ENCODE results near the gene BCR. TPM values are rescaled to one million over a fixed set of nuclear protein-coding genes. Genes with fewer than 3 reads are reported as not detected.

The BCR gene
- total RNA-seq, 2 donors from 2014 or later = 102 to 172 TPM

GRCh38 chr22:23210428-23211170 lies 30.3 kb downstream of the BCR start:
- DNase-seq = no peak
- Mint-ChIP-seq H3K9me3 (no peaks in the 10 kb centered on the region), H3K4me1 (peaks cover 24% of the 10 kb centered on the region), H3K36me3 (ENCODE audit: low read depth) (peaks cover 46% of the 10 kb centered on the region), H3K4me3 (no peak overlapping the region), H3K27ac (no peak overlapping the region), H3K27me3 (ENCODE audit: insufficient read depth) (no peaks in the 10 kb centered on the region)
- H3K4me1 ChIP-seq (ENCODE audit: control insufficient read depth, insufficient read depth, low read length) = peaks cover 8% of the 10 kb centered on the region
- no peaks in the 10 kb centered on the region for H3K27me3 ChIP-seq (ENCODE audit: control insufficient read depth, insufficient read depth, low read length, poor library complexity, severe bottlenecking)
- WGBS, 2 experiments (ENCODE audit: insufficient coverage in 1 of 2, insufficient read length in 1 of 2) = 88 to 94% methylated on average over 5 to 6 of the region's 6 CpGs
- H3K9me3 ChIP-seq (ENCODE audit: control insufficient read depth, low read length) = no peaks in the 10 kb centered on the region
- no peak overlapping the region for H3K9ac ChIP-seq (ENCODE audit: extremely low read depth, low read length, poor library complexity, severe bottlenecking)
- H3K27ac ChIP-seq (ENCODE audit: low read depth, low read length) = no peak overlapping the region
- TF ChIP-seq CTCF (conservative IDR thresholded peaks at IDR 0.05) = no peak
- peaks cover 28% of the 10 kb centered on the region for H3K36me3 ChIP-seq (ENCODE audit: control insufficient read depth, insufficient read depth, low read length)
- H3K4me3 ChIP-seq (ENCODE audit: low read length) = no peak overlapping the region

GRCh38 chr22:23211622-23212021 lies 31.3 kb downstream of the BCR start:
- Mint-ChIP-seq H3K4me3 (no peak overlapping the region), H3K36me3 (ENCODE audit: low read depth) (peaks cover 38% of the 10 kb centered on the region), H3K9me3 (no peaks in the 10 kb centered on the region), H3K27me3 (ENCODE audit: insufficient read depth) (no peaks in the 10 kb centered on the region), H3K27ac (peak overlapping the region; percentile 35), H3K4me1 (peaks cover 29% of the 10 kb centered on the region)
- DNase-seq = no peak
- H3K27me3 ChIP-seq (ENCODE audit: control insufficient read depth, insufficient read depth, low read length, poor library complexity, severe bottlenecking) = no peaks in the 10 kb centered on the region
- H3K36me3 ChIP-seq (ENCODE audit: control insufficient read depth, insufficient read depth, low read length) = peaks cover 32% of the 10 kb centered on the region
- no peaks in the 10 kb centered on the region for H3K9me3 ChIP-seq (ENCODE audit: control insufficient read depth, low read length)
- TF ChIP-seq CTCF (conservative IDR thresholded peaks at IDR 0.05) = no peak
- H3K27ac ChIP-seq (ENCODE audit: low read depth, low read length) = peak overlapping the region; percentile 9
- peaks cover 8% of the 10 kb centered on the region for H3K4me1 ChIP-seq (ENCODE audit: control insufficient read depth, insufficient read depth, low read length)
- 84% methylated on average over 3 of the region's 3 CpGs; no CpG with 5 or more reads in 1 of the 2 experiments for WGBS, 2 experiments (ENCODE audit: insufficient coverage in 1 of 2, insufficient read length in 1 of 2)
- H3K9ac ChIP-seq (ENCODE audit: extremely low read depth, low read length, poor library complexity, severe bottlenecking) = no peak overlapping the region
- no peak overlapping the region for H3K4me3 ChIP-seq (ENCODE audit: low read length)

- H3K27ac ChIP-seq (ENCODE audit: low read depth, low read length) = peak overlapping the region; percentile 3
- peaks cover 32% of the 10 kb centered on the region for H3K36me3 Mint-ChIP-seq (ENCODE audit: low read depth)
- no peak for TF ChIP-seq CTCF (conservative IDR thresholded peaks at IDR 0.05)
- no peaks in the 10 kb centered on the region for H3K27me3 Mint-ChIP-seq (ENCODE audit: insufficient read depth)
- H3K27ac Mint-ChIP-seq = peak overlapping the region; percentile 35
- H3K4me1 ChIP-seq (ENCODE audit: control insufficient read depth, insufficient read depth, low read length) = peaks cover 12% of the 10 kb centered on the region
- H3K4me3 ChIP-seq (ENCODE audit: low read length) = no peak overlapping the region
- H3K4me3 Mint-ChIP-seq = no peak overlapping the region
- H3K4me1 Mint-ChIP-seq = peaks cover 34% of the 10 kb centered on the region
- H3K9me3 Mint-ChIP-seq = no peaks in the 10 kb centered on the region
- H3K9ac ChIP-seq (ENCODE audit: extremely low read depth, low read length, poor library complexity, severe bottlenecking) = no peak overlapping the region
- H3K9me3 ChIP-seq (ENCODE audit: control insufficient read depth, low read length) = no peaks in the 10 kb centered on the region
- H3K36me3 ChIP-seq (ENCODE audit: control insufficient read depth, insufficient read depth, low read length) = peaks cover 32% of the 10 kb centered on the region
- no peak for DNase-seq
- H3K27me3 ChIP-seq (ENCODE audit: control insufficient read depth, insufficient read depth, low read length, poor library complexity, severe bottlenecking) = no peaks in the 10 kb centered on the region
- WGBS, 2 experiments (ENCODE audit: insufficient coverage in 1 of 2, insufficient read length in 1 of 2) = 90 to 98% methylated on average over 5 to 10 of the region's 10 CpGs
Observed at GRCh38 chr22:23212061-23213021, 32.0 kb downstream of the BCR start.
